HG02759 (cell line): ENCODE measurements around the gene B4GALT5.

ENCODE experiments used
- ATAC-seq: cut with Tn5 transposase; IDR thresholded peaks from one replicate; pipeline ENCODE4 v1.9.1; 2021; ENCODE audit warnings: mild to moderate bottlenecking, moderate library complexity; ENCODE audit not compliant: unreplicated experiment

Gene B4GALT5

GRCh38 chr20:49660912-49661311, 52.8 kb downstream of the B4GALT5 start:
- no peak for ATAC-seq

- ATAC-seq: no peak
Observed at GRCh38 chr20:49659056-49659455, 54.6 kb downstream of the B4GALT5 start.

GRCh38 chr20:49658508-49658907, 55.2 kb downstream of the B4GALT5 start:
- ATAC-seq: no peak

- no peak for ATAC-seq
Observed at GRCh38 chr20:49657118-49657901, 56.4 kb downstream of the B4GALT5 start.

- ATAC-seq: no peak
Observed at GRCh38 chr20:49656304-49656703, 57.4 kb downstream of the B4GALT5 start.

- no peak for ATAC-seq
Observed at GRCh38 chr20:49653925-49654434, 59.7 kb downstream of the B4GALT5 start.

- no peak for ATAC-seq
Observed at GRCh38 chr20:49649672-49650071, 64.0 kb downstream of the B4GALT5 start.

GRCh38 chr20:49647550-49647949, 66.1 kb downstream of the B4GALT5 start:
- no peak for ATAC-seq

GRCh38 chr20:49646528-49646927, 67.2 kb downstream of the B4GALT5 start:
- no peak for ATAC-seq

GRCh38 chr20:49646126-49646525, 67.6 kb downstream of the B4GALT5 start:
- ATAC-seq: no peak

- ATAC-seq: no peak
Observed at GRCh38 chr20:49644980-49645565, 68.6 kb downstream of the B4GALT5 start.

GRCh38 chr20:49642816-49643215, 70.9 kb downstream of the B4GALT5 start:
- no peak for ATAC-seq

- no peak for ATAC-seq
Observed at GRCh38 chr20:49641683-49642656, 71.7 kb downstream of the B4GALT5 start.

- ATAC-seq: no peak
Observed at GRCh38 chr20:49637046-49637637, 76.5 kb downstream of the B4GALT5 start.

- no peak for ATAC-seq
Observed at GRCh38 chr20:49636447-49636846, 77.2 kb downstream of the B4GALT5 start.

GRCh38 chr20:49635866-49636265, 77.8 kb downstream of the B4GALT5 start:
- ATAC-seq: no peak

GRCh38 chr20:49635166-49635565, 78.5 kb downstream of the B4GALT5 start:
- no peak for ATAC-seq

- ATAC-seq: no peak
Observed at GRCh38 chr20:49634116-49634515, 79.6 kb downstream of the B4GALT5 start.

- no peak for ATAC-seq
Observed at GRCh38 chr20:49633643-49634042, 80.0 kb downstream of the B4GALT5 start.

- no peak for ATAC-seq
Observed at GRCh38 chr20:49633023-49633422, 80.7 kb downstream of the B4GALT5 start.
